Esophagus squamous epithelium (tissue), 5 donors: ENCODE measurements around the gene PACS2. TPM values are rescaled to one million over a fixed set of nuclear protein-coding genes. Genes with fewer than 3 reads are reported as not detected.

ENCODE experiments used
- DNase-seq: peaks from one replicate; lab custom pipeline; 2025; lab: John Stamatoyannopoulos, UW
- H3K27ac ChIP-seq, 4 donors: fragments of 200-600 bp; sonication (generic); one replicate each; pipeline ENCODE4 v1.5.1; 2016 to 2019; ENCODE audit warnings: mild to moderate bottlenecking in 1 of 4
- H3K27me3 ChIP-seq, 4 donors: fragments of 200-600 bp; sonication (generic); 1 replicate in 3 of 4; 2 replicates in 1 of 4; pipeline versions ENCODE4 v1.5.1 to v1.6.0; 2017 to 2021; ENCODE audit warnings: antibody characterized with exemption in 1 of 4
- H3K36me3 ChIP-seq, 3 donors: fragments of 200-600 bp; sonication (generic); one replicate each; pipeline ENCODE4 v1.5.1; 2016 to 2019
- H3K4me1 ChIP-seq, 3 donors: fragments of 200-600 bp; sonication (generic); one replicate each; pipeline ENCODE4 v1.5.1; 2017 to 2019
- H3K4me3 ChIP-seq, 4 donors: fragments of 200-600 bp; sonication (generic); 1 replicate in 3 of 4; 2 replicates in 1 of 4; pipeline ENCODE4 v1.5.1; 2016 to 2019; ENCODE audit warnings: mild to moderate bottlenecking in 2 of 4, moderate library complexity in 1 of 4
- H3K9me3 ChIP-seq, 3 donors: fragments of 200-600 bp; sonication (generic); one replicate each; pipeline ENCODE4 v1.5.1; 2016 to 2019
- CTCF ChIP-seq, 6 experiments: fragments of 450-650 bp in 4 of 6; fragments of 200-600 bp in 2 of 6; sonication (generic) in 2 of 6; IDR thresholded peaks; one replicate each; pipeline ENCODE4 v1.5.1; 2016 to 2019; ENCODE audit warnings: antibody characterized with exemption in 6 of 6, mild to moderate bottlenecking in 4 of 6, moderate library complexity in 4 of 6
- POLR2A ChIP-seq, 4 donors: fragments of 450-650 bp; IDR thresholded peaks; one replicate each; pipeline ENCODE4 v1.6.1; 2017; ENCODE audit warnings: antibody characterized with exemption in 4 of 4, mild to moderate bottlenecking in 4 of 4, moderate library complexity in 3 of 4
- WGBS, 2 donors: methylation state at CpG; one replicate each; pipeline ENCODE4 v1.1.5; 2018; 5-methylcytosine and 5-hydroxymethylcytosine counted together
- intact Hi-C: fragments of 100-400 bp; cut with DNase I; formaldehyde crosslinking; loops from one replicate; pipeline ENCODE4 v1.15.0; 2022
- total RNA-seq, 4 donors: library from RNA; depleted of rRNA; stranded (reverse); fragments of >200 nt; gene quantifications; one replicate each; pipeline ENCODE4 v1.1.0, GENCODE V29; 2016
- donor health status: DM: yes; HTN: yes; CAD: no.

The PACS2 gene
- total RNA-seq, 4 donors from 2014 or later = 20.2 to 42.3 (median 30.9) TPM

DNA sequence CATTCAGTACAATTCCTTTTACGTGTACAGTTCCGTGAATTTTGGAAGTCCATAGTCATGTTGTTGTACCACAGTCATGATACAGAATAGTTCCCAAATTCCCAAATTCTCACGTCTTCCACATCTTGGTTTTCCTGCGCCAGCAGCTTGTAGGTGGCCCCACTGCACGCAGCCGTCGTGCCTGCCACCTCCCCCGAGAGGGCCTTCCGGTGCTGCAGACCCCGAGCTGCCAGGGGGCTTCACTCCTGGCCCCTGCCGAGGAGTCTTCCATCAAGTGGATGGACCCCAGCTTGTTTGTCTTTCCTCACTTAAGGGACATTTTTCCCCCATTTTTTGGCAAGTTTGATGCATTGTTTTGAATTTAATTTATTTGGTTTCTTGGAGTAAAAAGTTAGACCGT is 121.9 kb downstream of the PACS2 start:
- DNase-seq = no peak
- no peak for TF ChIP-seq CTCF (IDR thresholded peaks at IDR 0.05)
- TF ChIP-seq POLR2A (IDR thresholded peaks at IDR 0.05) = no peak
- Histone ChIP-seq H3K9me3 (no peaks in the 10 kb centered on the region), H3K36me3 (peaks cover 4 to 37% (median 10%) of the 10 kb centered on the region in 3 donors), H3K27ac (no peak overlapping the region), H3K4me3 (no peak overlapping the region), H3K27me3 (no peaks in the 10 kb centered on the region), H3K4me1 (peaks cover 0 to 39% (median 0%) of the 10 kb centered on the region in 3 donors)
- WGBS, 2 donors = 87 to 91% methylated on average over 11 to 12 of the region's 12 CpGs
- intact Hi-C loops = no loop called here

- TF ChIP-seq POLR2A (IDR thresholded peaks at IDR 0.05) (no peak), CTCF (IDR thresholded peaks at IDR 0.05) (no peak)
- H3K27ac ChIP-seq = peak overlapping the region in 1 of 4 donors; percentile 44
- DNase-seq = no peak
- intact Hi-C loops = no loop called here
- WGBS, 2 donors = 86 to 88% methylated on average over 7 of the region's 31 CpGs
- H3K4me3 ChIP-seq = no peak overlapping the region
- peaks cover 4 to 40% (median 10%) of the 10 kb centered on the region in 3 donors for H3K36me3 ChIP-seq
- no peaks in the 10 kb centered on the region for H3K27me3 ChIP-seq
- peaks cover 0 to 39% (median 0%) of the 10 kb centered on the region in 3 donors for H3K4me1 ChIP-seq
- no peaks in the 10 kb centered on the region for H3K9me3 ChIP-seq
Measured at GRCh38 chr14:105436891-105437722, 122.6 kb downstream of the PACS2 start.

DNA sequence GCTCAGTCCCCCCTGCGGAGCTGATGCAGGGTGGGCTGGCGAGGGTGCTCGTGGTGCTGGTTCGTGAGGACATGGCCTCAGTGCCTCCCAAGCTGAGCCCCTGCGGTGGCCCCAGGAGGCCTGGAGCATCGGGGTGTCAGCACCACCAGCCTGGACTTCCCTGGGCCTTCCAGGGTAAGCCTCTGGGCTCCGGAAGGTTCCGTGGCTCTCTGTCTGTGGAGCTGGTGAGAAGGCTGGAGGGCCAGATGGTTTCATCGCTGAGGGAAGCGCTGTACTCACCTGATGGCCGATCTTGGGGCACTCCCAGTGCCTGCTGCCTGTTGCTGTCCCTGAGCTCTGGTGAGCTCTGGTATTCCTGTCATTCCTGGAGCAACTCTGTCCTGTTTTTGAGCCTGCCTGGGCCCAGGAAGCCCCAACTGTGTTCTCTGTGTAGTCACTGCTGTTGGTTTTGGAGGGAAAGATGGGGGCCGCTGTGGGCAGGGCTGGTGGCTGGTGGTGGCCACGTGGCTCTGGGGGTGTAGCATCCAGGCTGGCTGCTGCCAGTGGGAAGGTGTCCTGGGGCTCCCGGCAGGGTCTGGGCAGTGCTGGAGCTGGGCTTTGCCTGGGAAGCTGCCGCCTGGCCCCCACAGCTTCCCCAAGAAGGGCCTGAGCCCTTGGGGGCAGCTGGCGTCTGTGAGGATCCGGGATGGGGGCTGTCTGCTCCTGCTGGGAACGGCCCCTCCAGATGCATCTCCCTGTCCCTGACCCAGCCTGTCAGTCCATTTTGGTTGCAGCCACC is 123.4 kb downstream of the PACS2 start:
- no peak for TF ChIP-seq CTCF (IDR thresholded peaks at IDR 0.05)
- TF ChIP-seq POLR2A (IDR thresholded peaks at IDR 0.05) = no peak
- Histone ChIP-seq H3K27me3 (no peaks in the 10 kb centered on the region), H3K4me3 (no peak overlapping the region), H3K9me3 (no peaks in the 10 kb centered on the region), H3K4me1 (peaks cover 0 to 39% (median 0%) of the 10 kb centered on the region in 3 donors), H3K36me3 (peaks cover 4 to 48% (median 10%) of the 10 kb centered on the region in 3 donors), H3K27ac (peak overlapping the region in 1 of 4 donors; percentile 44)
- DNase-seq = no peak
- intact Hi-C loops = no loop called here
- WGBS, 2 donors = 96 to 100% methylated on average over 2 to 5 of the region's 18 CpGs

DNA sequence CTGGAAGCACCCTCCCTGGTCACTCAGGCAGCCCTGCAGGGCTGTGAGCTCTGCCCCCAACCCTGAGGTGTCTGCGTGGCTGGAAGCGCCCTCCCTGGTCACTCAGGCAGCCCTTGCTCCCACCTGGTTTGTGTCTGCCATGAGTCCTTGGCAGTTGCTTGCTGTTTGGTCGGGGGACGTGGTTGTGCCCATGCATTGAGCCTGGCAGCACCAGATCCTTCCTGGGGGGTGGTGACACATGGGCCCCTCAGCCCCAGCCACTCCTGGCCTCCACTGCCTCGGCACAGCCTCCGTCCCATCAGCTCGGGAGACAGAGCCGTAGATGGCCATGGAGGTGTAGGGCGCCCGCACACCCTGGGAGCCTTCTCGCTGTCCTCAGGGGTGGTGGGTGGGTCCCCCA is 124.6 kb downstream of the PACS2 start:
- Histone ChIP-seq H3K36me3 (peaks cover 4 to 56% (median 10%) of the 10 kb centered on the region in 3 donors), H3K4me1 (peaks cover 0 to 39% (median 0%) of the 10 kb centered on the region in 3 donors), H3K27me3 (no peaks in the 10 kb centered on the region), H3K27ac (no peak overlapping the region), H3K4me3 (no peak overlapping the region), H3K9me3 (no peaks in the 10 kb centered on the region)
- DNase-seq = no peak
- no peak for TF ChIP-seq CTCF (IDR thresholded peaks at IDR 0.05)
- TF ChIP-seq POLR2A (IDR thresholded peaks at IDR 0.05) = no peak
- intact Hi-C loops = no loop called here
- 83% methylated on average over 1 of the region's 11 CpGs; no CpG with 5 or more reads in 1 of the 2 donors for WGBS, 2 donors
